ENCODE results near the gene CCDC172. TPM values are rescaled to one million over a fixed set of nuclear protein-coding genes. Genes with fewer than 3 reads are reported as not detected.

The CCDC172 gene
- total RNA-seq, 1 donor from 2014 or later, result not detected

DNA sequence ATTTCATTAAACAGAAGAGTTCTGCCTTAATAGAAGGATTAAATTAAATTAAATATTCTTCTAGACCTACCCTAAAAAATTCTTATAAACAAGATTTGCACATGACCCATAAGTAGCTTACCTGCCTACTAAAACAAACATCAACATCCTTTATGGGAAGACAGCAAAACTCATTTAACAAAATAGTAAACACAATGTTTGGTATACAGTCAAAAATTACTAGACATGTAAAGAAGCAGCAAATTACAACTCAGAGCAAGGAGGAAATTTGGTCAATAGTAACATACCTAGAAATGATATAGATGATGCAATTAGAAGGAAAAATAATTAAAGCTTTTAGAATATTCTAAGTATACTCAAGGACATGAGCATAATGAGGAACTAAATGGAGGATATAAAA lies 27.9 kb downstream of the CCDC172 start:
- Histone ChIP-seq H3K9me3 (ENCODE audit: insufficient read depth, low read depth, low read length) (no peaks in the 10 kb centered on the region), H4K20me1 (ENCODE audit: insufficient read depth, low read length) (no peaks in the 10 kb centered on the region), H3K27me3 (ENCODE audit: insufficient read depth, low read length) (no peaks in the 10 kb centered on the region), H2AFZ (ENCODE audit: low read depth, low read length) (no peak overlapping the region), H3K4me2 (ENCODE audit: low read length) (no peak overlapping the region), H3K9ac (ENCODE audit: low read length) (no peak overlapping the region), H3K4me3 (ENCODE audit: insufficient read depth, low read depth, low read length) (no peak overlapping the region), H3K36me3 (ENCODE audit: insufficient read depth, low read length) (no peaks in the 10 kb centered on the region), H3K27ac (ENCODE audit: low read depth, low read length) (no peak overlapping the region), H3K4me1 (ENCODE audit: insufficient read depth, low read length) (no peaks in the 10 kb centered on the region), H3K79me2 (ENCODE audit: insufficient read depth, low read length) (no peaks in the 10 kb centered on the region)
- DNase-seq (ENCODE audit: low read depth) (no peak), FAIRE-seq (no peak)
- no peak overlapping the region for H3K27ac Mint-ChIP-seq (ENCODE audit: unreplicated experiment)
- no peaks in the 10 kb centered on the region for H3K36me3 Mint-ChIP-seq (ENCODE audit: low read depth, unreplicated experiment)
- peaks cover 2% of the 10 kb centered on the region for H3K9me3 Mint-ChIP-seq (ENCODE audit: unreplicated experiment)
- TF ChIP-seq, protein P1, sequence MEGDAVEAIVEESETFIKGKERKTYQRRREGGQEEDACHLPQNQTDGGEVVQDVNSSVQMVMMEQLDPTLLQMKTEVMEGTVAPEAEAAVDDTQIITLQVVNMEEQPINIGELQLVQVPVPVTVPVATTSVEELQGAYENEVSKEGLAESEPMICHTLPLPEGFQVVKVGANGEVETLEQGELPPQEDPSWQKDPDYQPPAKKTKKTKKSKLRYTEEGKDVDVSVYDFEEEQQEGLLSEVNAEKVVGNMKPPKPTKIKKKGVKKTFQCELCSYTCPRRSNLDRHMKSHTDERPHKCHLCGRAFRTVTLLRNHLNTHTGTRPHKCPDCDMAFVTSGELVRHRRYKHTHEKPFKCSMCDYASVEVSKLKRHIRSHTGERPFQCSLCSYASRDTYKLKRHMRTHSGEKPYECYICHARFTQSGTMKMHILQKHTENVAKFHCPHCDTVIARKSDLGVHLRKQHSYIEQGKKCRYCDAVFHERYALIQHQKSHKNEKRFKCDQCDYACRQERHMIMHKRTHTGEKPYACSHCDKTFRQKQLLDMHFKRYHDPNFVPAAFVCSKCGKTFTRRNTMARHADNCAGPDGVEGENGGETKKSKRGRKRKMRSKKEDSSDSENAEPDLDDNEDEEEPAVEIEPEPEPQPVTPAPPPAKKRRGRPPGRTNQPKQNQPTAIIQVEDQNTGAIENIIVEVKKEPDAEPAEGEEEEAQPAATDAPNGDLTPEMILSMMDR (IDR thresholded peaks at IDR 0.05; ENCODE audit: insufficient read depth, low read depth, low read length), result no peak
- no peak for TF ChIP-seq EZH2 (IDR thresholded peaks at IDR 0.05; ENCODE audit: insufficient read depth, low read length)
- H3K27me3 Mint-ChIP-seq (ENCODE audit: low read depth, unreplicated experiment), result no peaks in the 10 kb centered on the region
- no peak overlapping the region for H3K4me3 Mint-ChIP-seq (ENCODE audit: unreplicated experiment)
- H3K4me1 Mint-ChIP-seq (ENCODE audit: low read depth, unreplicated experiment), result no peaks in the 10 kb centered on the region

DNA sequence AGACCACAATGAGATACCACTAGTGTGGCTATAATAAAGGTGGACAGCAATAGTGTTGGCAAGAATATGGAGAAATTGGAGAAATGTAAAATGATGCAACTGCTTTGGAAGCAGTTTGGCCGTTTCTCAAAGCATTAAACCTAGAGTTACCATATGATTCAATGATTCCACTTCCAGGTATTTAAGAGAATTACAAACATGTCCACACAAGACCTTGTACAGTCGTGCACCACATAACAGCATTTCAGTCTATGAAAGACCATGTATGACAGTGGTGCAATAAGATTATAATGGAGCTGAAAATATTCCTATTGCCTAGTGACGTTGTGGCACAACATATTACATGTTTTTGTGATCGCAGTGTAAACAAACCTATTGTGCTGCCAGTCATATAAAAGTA lies 29.6 kb downstream of the CCDC172 start:
- Mint-ChIP-seq H3K9me3 (ENCODE audit: unreplicated experiment) (no peaks in the 10 kb centered on the region), H3K4me1 (ENCODE audit: low read depth, unreplicated experiment) (no peaks in the 10 kb centered on the region), H3K36me3 (ENCODE audit: low read depth, unreplicated experiment) (no peaks in the 10 kb centered on the region), H3K4me3 (ENCODE audit: unreplicated experiment) (no peak overlapping the region), H3K27me3 (ENCODE audit: low read depth, unreplicated experiment) (no peaks in the 10 kb centered on the region), H3K27ac (ENCODE audit: unreplicated experiment) (no peak overlapping the region)
- Histone ChIP-seq H3K4me2 (ENCODE audit: low read length) (no peak overlapping the region), H3K27ac (ENCODE audit: low read depth, low read length) (no peak overlapping the region), H4K20me1 (ENCODE audit: insufficient read depth, low read length) (no peaks in the 10 kb centered on the region), H3K4me3 (ENCODE audit: insufficient read depth, low read depth, low read length) (no peak overlapping the region), H2AFZ (ENCODE audit: low read depth, low read length) (no peak overlapping the region), H3K9ac (ENCODE audit: low read length) (no peak overlapping the region), H3K27me3 (ENCODE audit: insufficient read depth, low read length) (no peaks in the 10 kb centered on the region), H3K79me2 (ENCODE audit: insufficient read depth, low read length) (no peaks in the 10 kb centered on the region), H3K9me3 (ENCODE audit: insufficient read depth, low read depth, low read length) (no peaks in the 10 kb centered on the region), H3K4me1 (ENCODE audit: insufficient read depth, low read length) (no peaks in the 10 kb centered on the region), H3K36me3 (ENCODE audit: insufficient read depth, low read length) (no peaks in the 10 kb centered on the region)
- TF ChIP-seq, protein P1 (IDR thresholded peaks at IDR 0.05; ENCODE audit: insufficient read depth, low read depth, low read length), result no peak
- no peak for TF ChIP-seq EZH2 (IDR thresholded peaks at IDR 0.05; ENCODE audit: insufficient read depth, low read length)
- DNase-seq (ENCODE audit: low read depth) (no peak), FAIRE-seq (no peak)

DNA sequence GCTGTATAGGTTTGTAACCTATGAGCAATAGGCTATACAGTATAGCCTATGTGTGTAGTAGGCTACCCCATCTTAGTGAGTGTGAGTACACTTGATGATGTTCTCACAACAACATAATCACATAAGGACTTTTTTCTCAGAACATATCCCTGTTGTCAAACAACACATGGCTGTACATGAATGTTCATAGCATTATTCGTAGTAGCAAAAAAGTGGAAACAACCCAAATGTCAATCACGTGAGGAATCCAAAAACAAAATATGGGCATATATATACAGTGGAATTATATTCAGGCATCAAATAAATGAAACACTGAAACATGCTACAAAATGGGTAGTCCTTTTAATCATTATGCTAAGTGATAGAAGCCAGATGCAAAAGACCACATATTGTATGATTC lies 31.1 kb downstream of the CCDC172 start:
- Histone ChIP-seq H3K4me3 (ENCODE audit: insufficient read depth, low read depth, low read length) (no peak overlapping the region), H3K79me2 (ENCODE audit: insufficient read depth, low read length) (no peaks in the 10 kb centered on the region), H4K20me1 (ENCODE audit: insufficient read depth, low read length) (no peaks in the 10 kb centered on the region), H2AFZ (ENCODE audit: low read depth, low read length) (no peak overlapping the region), H3K9ac (ENCODE audit: low read length) (no peak overlapping the region), H3K4me2 (ENCODE audit: low read length) (no peak overlapping the region), H3K4me1 (ENCODE audit: insufficient read depth, low read length) (no peaks in the 10 kb centered on the region), H3K36me3 (ENCODE audit: insufficient read depth, low read length) (no peaks in the 10 kb centered on the region), H3K9me3 (ENCODE audit: insufficient read depth, low read depth, low read length) (no peaks in the 10 kb centered on the region), H3K27me3 (ENCODE audit: insufficient read depth, low read length) (peaks cover under 1% of the 10 kb centered on the region), H3K27ac (ENCODE audit: low read depth, low read length) (no peak overlapping the region)
- H3K4me1 Mint-ChIP-seq (ENCODE audit: low read depth, unreplicated experiment), result no peaks in the 10 kb centered on the region
- no peaks in the 10 kb centered on the region for H3K27me3 Mint-ChIP-seq (ENCODE audit: low read depth, unreplicated experiment)
- H3K36me3 Mint-ChIP-seq (ENCODE audit: low read depth, unreplicated experiment), result no peaks in the 10 kb centered on the region
- H3K27ac Mint-ChIP-seq (ENCODE audit: unreplicated experiment), result no peak overlapping the region
- FAIRE-seq (no peak), DNase-seq (ENCODE audit: low read depth) (no peak)
- TF ChIP-seq, protein P1 (IDR thresholded peaks at IDR 0.05; ENCODE audit: insufficient read depth, low read depth, low read length), result no peak
- TF ChIP-seq EZH2 (IDR thresholded peaks at IDR 0.05; ENCODE audit: insufficient read depth, low read length), result no peak
- H3K4me3 Mint-ChIP-seq (ENCODE audit: unreplicated experiment), result no peak overlapping the region
- H3K9me3 Mint-ChIP-seq (ENCODE audit: unreplicated experiment), result no peaks in the 10 kb centered on the region

Measured in astrocyte (in vitro differentiated cells and primary cell).